ENCODE measurements around the gene ATXN2. TPM values are rescaled to one million over a fixed set of nuclear protein-coding genes. Genes with fewer than 3 reads are reported as not detected.
"Not testable (repeated sequence)": the region's sequence is repeated elsewhere in the genome, so short reads cannot be mapped to it uniquely, and the experiment has no call there.

Gene ATXN2
- total RNA-seq, 2 experiments from 2014 or later = 36.1 to 81.4 TPM

DNA sequence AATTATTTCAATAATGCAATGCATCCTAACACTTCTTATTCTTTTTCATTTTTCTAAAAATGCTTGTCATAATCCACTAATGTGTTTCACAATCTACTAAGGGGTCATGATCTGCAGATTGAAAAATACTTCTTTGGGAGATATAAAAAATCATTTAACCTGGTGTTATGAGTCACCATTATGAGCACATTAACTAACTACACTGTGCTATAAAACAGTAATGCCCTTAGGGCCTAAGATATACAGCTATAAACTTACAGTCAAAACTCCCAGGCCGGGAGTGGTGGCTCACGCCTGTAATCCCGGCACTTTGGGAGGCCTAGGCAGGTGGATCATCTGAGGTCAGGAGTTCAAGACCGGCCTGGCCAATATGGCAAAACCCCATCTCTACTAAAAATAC, 14.2 kb downstream of the ATXN2 start:
- Histone ChIP-seq H3K27ac (ENCODE audit: low read depth, low read length, poor library complexity, severe bottlenecking) (no peak overlapping the region), H4K20me1 (ENCODE audit: insufficient read depth, low read length) (no peaks in the 10 kb centered on the region; the same call in 1 of the 2 replicates), H3K9me2 (ENCODE audit: insufficient read depth, low read length) (no peaks in the 10 kb centered on the region), H3K4me2 (ENCODE audit: low read length) (no peak overlapping the region), H3K4me1 (ENCODE audit: insufficient read depth, low read length, poor library complexity, severe bottlenecking) (no peaks in the 10 kb centered on the region), H3K79me2 (ENCODE audit: insufficient read depth, low read depth, low read length) (peaks cover 83% of the 10 kb centered on the region), H2AFZ (ENCODE audit: low read length) (no peak overlapping the region), H3K9me3 (ENCODE audit: low read length) (no peaks in the 10 kb centered on the region), H3K4me3 (ENCODE audit: low read depth, low read length, poor library complexity, severe bottlenecking) (no peak overlapping the region), H3K36me3 (ENCODE audit: insufficient read depth, low read length) (peaks cover 18% of the 10 kb centered on the region; the same call in 1 of the 2 replicates)
- intact Hi-C loops (cut with micrococcal nuclease; ENCODE audit: unreplicated experiment) = no loop called here
- TF ChIP-seq CTCF (conservative IDR thresholded peaks at IDR 0.05; ENCODE audit: low read length) (no peak), EZH2phosphoT487 (IDR thresholded peaks at IDR 0.05; ENCODE audit: borderline replicate concordance, low read depth, low read length) (no peak)
- DNase-seq (ENCODE audit: low spot score) = no peak
- ChIA-PET CTCF (ENCODE audit: unreplicated experiment) (interaction anchor here (0.6 kb wide), 1 partner anchor 124 kb away, joined by 3 read pairs; no protein-coding TSS in a partner anchor), POLR2A (interaction anchor here (0.5 to 1.5 kb wide), 3 partner anchors 11 to 1550 kb away, joined by 3 to 8 read pairs (median 3); partner anchors contain the start of gene RASAL1)
- no TSS peak for BruUV-seq (replicated peaks)

DNA sequence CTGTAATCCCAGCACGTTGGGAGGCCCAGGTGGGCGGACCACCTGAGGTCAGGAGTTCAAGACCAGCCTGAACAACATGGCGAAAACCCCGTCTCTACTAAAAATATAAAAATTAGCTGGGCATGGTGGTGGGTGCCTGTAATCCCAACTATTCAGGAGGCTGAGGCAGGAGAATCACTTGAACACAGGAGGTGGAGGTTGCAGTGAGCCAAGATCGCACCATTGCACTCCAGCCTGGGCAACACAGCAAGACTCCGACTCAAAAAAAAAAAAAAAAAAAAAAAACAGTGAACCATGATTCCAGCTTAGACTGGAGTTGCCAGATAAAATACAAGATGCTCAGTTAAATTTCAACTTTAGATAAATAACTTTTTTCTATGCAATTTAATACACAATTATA, 15.6 kb downstream of the ATXN2 start:
- CTCF ChIA-PET (ENCODE audit: unreplicated experiment); H3K4me3 ChIP-seq (ENCODE audit: low read depth, low read length, poor library complexity, severe bottlenecking); H4K20me1 ChIP-seq (ENCODE audit: insufficient read depth, low read length); BruUV-seq (replicated peaks); intact Hi-C loops (cut with micrococcal nuclease; ENCODE audit: unreplicated experiment); DNase-seq (ENCODE audit: low spot score); H3K4me2 ChIP-seq (ENCODE audit: low read length); H3K27ac ChIP-seq (ENCODE audit: low read depth, low read length, poor library complexity, severe bottlenecking); H3K4me1 ChIP-seq (ENCODE audit: insufficient read depth, low read length, poor library complexity, severe bottlenecking); H3K9me2 ChIP-seq (ENCODE audit: insufficient read depth, low read length); H3K9me3 ChIP-seq (ENCODE audit: low read length); H2AFZ ChIP-seq (ENCODE audit: low read length): not testable (repeated sequence)
- POLR2A ChIA-PET = interaction anchor here (0.8 to 1.4 kb wide), 3 partner anchors 10 to 75 kb away, joined by 3 to 5 read pairs (median 4); no protein-coding TSS in a partner anchor
- Histone ChIP-seq H3K36me3 (ENCODE audit: insufficient read depth, low read length) (peaks cover 15% of the 10 kb centered on the region), H3K79me2 (ENCODE audit: insufficient read depth, low read depth, low read length) (peaks cover 82% of the 10 kb centered on the region)

- no peak for DNase-seq (ENCODE audit: low spot score)
- H3K4me1 ChIP-seq (ENCODE audit: insufficient read depth, low read length, poor library complexity, severe bottlenecking) = peaks cover 7% of the 10 kb centered on the region
Observed at GRCh38 chr12:111582133-111582747, 16.9 kb downstream of the ATXN2 start.

More at GRCh38 chr12:111582133-111582747, 16.9 kb downstream of the ATXN2 start:
- ChIA-PET CTCF (ENCODE audit: unreplicated experiment) (no interaction called here), POLR2A (interaction anchor here (0.6 kb wide), 1 partner anchor 7 kb away, joined by 4 read pairs; no protein-coding TSS in a partner anchor)
- H2AFZ ChIP-seq (ENCODE audit: low read length) = no peak overlapping the region
- no peaks in the 10 kb centered on the region; the same call in 1 of the 2 replicates for H4K20me1 ChIP-seq (ENCODE audit: insufficient read depth, low read length)
- H3K79me2 ChIP-seq (ENCODE audit: insufficient read depth, low read depth, low read length) = peaks cover 75% of the 10 kb centered on the region
- no peak overlapping the region for H3K4me2 ChIP-seq (ENCODE audit: low read length)
- no peaks in the 10 kb centered on the region for H3K9me2 ChIP-seq (ENCODE audit: insufficient read depth, low read length)
- no peak overlapping the region for H3K4me3 ChIP-seq (ENCODE audit: low read depth, low read length, poor library complexity, severe bottlenecking)
- intact Hi-C loops (cut with micrococcal nuclease; ENCODE audit: unreplicated experiment) = no loop called here
- no peaks in the 10 kb centered on the region for H3K9me3 ChIP-seq (ENCODE audit: low read length)
- peaks cover 15% of the 10 kb centered on the region for H3K36me3 ChIP-seq (ENCODE audit: insufficient read depth, low read length)
- no TSS peak for BruUV-seq (replicated peaks)
- TF ChIP-seq EZH2phosphoT487 (IDR thresholded peaks at IDR 0.05; ENCODE audit: borderline replicate concordance, low read depth, low read length) (no peak), CTCF (conservative IDR thresholded peaks at IDR 0.05; ENCODE audit: low read length) (no peak)
- H3K27ac ChIP-seq (ENCODE audit: low read depth, low read length, poor library complexity, severe bottlenecking) = no peak overlapping the region
